Activated T-cell treated with anti-CD3 and anti-CD28 coated beads, Interleukin-2, amount 50 U/mL, for 4 hours (primary cell): ENCODE results near the gene PLIN4. TPM values are rescaled to one million over a fixed set of nuclear protein-coding genes. Genes with fewer than 3 reads are reported as not detected.
"Not testable (repeated sequence)": the region's sequence is repeated elsewhere in the genome, so short reads cannot be mapped to it uniquely, and the experiment has no call there.

ENCODE experiments used
- ATAC-seq, 2 donors: fragments of 200-7000 bp; cut with Tn5 transposase; one replicate each; pipeline ENCODE4 v1.10.0; 2021
- DNase-seq: peaks from one replicate; pipeline ENCODE4 v3.0.0-alpha.2; 2020
- H3K27me3 Mint-ChIP-seq: one replicate; pipeline ENCODE4 v1.8.0; 2021; ENCODE audit warnings: low read depth, mixed read lengths
- H3K36me3 Mint-ChIP-seq: one replicate; pipeline ENCODE4 v1.8.0; 2022; ENCODE audit warnings: mixed read lengths; ENCODE audit not compliant: insufficient read depth
- H3K4me1 Mint-ChIP-seq: one replicate; pipeline ENCODE4 v1.8.0; 2021; ENCODE audit warnings: low read depth, mixed read lengths
- H3K4me3 Mint-ChIP-seq: one replicate; pipeline ENCODE4 v1.8.0; 2021; ENCODE audit warnings: mild to moderate bottlenecking, moderate library complexity, mixed read lengths
- H3K9me3 Mint-ChIP-seq: one replicate; pipeline ENCODE4 v1.8.0; 2021; ENCODE audit warnings: mixed read lengths
- total RNA-seq, 3 donors: library from RNA; stranded (reverse); gene quantifications; one replicate each; pipeline ENCODE4 v1.2.1, GENCODE V29; 2021

The PLIN4 gene
- total RNA-seq, 3 donors from 2014 or later: 0.03 TPM; not detected in 2

GRCh38 chr19:4539693-4540581, 21.7 kb upstream of the PLIN4 start, which contains the start of gene LRG1:
LRG1 (minus strand) TSS chr19:4540036; CDS start chr19:4540013, 23 bp downstream.
- Mint-ChIP-seq H3K9me3 (peaks cover 3% of the 10 kb centered on the region), H3K4me1 (peaks cover 7% of the 10 kb centered on the region), H3K27me3 (peaks cover 18% of the 10 kb centered on the region), H3K4me3 (peak within 1 kb of the TSS; percentile 38), H3K36me3 (no peaks in the 10 kb centered on the region)
- DNase-seq (no peak), ATAC-seq (no peak)

- ATAC-seq (no peak), DNase-seq (no peak)
- H3K4me3 Mint-ChIP-seq: no peak overlapping the region
- H3K9me3 Mint-ChIP-seq: peaks cover 3% of the 10 kb centered on the region
- peaks cover 7% of the 10 kb centered on the region for H3K4me1 Mint-ChIP-seq
- H3K27me3 Mint-ChIP-seq: peaks cover 21% of the 10 kb centered on the region
- H3K36me3 Mint-ChIP-seq: no peaks in the 10 kb centered on the region
Observed at GRCh38 chr19:4539169-4539692, 20.9 kb upstream of the PLIN4 start.

GRCh38 chr19:4538601-4538954, 20.3 kb upstream of the PLIN4 start:
- no peak for DNase-seq
- ATAC-seq: no peak
- Mint-ChIP-seq H3K4me3 (no peak overlapping the region), H3K9me3 (peaks cover 3% of the 10 kb centered on the region), H3K4me1 (peaks cover 7% of the 10 kb centered on the region), H3K27me3 (peaks cover 21% of the 10 kb centered on the region), H3K36me3 (no peaks in the 10 kb centered on the region)

- H3K9me3 Mint-ChIP-seq: peaks cover 3% of the 10 kb centered on the region
- H3K4me1 Mint-ChIP-seq: peaks cover 7% of the 10 kb centered on the region
- no peaks in the 10 kb centered on the region for H3K36me3 Mint-ChIP-seq
Observed at GRCh38 chr19:4537953-4538600, 19.8 kb upstream of the PLIN4 start.

GRCh38 chr19:4536798-4537197, 18.5 kb upstream of the PLIN4 start:
- peaks cover 7% of the 10 kb centered on the region for H3K4me1 Mint-ChIP-seq
- peaks cover 21% of the 10 kb centered on the region for H3K27me3 Mint-ChIP-seq
- no peaks in the 10 kb centered on the region for H3K36me3 Mint-ChIP-seq
- DNase-seq (no peak), ATAC-seq (no peak)
- H3K4me3 Mint-ChIP-seq: no peak overlapping the region
- peaks cover 3% of the 10 kb centered on the region for H3K9me3 Mint-ChIP-seq

More at GRCh38 chr19:4537953-4538600, 19.8 kb upstream of the PLIN4 start:
- H3K4me3 Mint-ChIP-seq: no peak overlapping the region
- ATAC-seq (no peak), DNase-seq (no peak)
- H3K27me3 Mint-ChIP-seq: peaks cover 21% of the 10 kb centered on the region

GRCh38 chr19:4534836-4535658, 16.8 kb upstream of the PLIN4 start, which contains the start of gene PLIN5:
PLIN5 (minus strand) TSS chr19:4535224; CDS start chr19:4534074, 1,150 bp downstream.
- Mint-ChIP-seq H3K36me3 (no peaks in the 10 kb centered on the region), H3K27me3 (peaks cover 21% of the 10 kb centered on the region), H3K4me3 (no peak within 1 kb of the TSS), H3K9me3 (no peaks in the 10 kb centered on the region), H3K4me1 (peaks cover 6% of the 10 kb centered on the region)
- ATAC-seq (peak; percentile 43 to 51), DNase-seq (peak; percentile 27)

GRCh38 chr19:4533835-4534424, 15.6 kb upstream of the PLIN4 start:
- Mint-ChIP-seq H3K27me3 (peaks cover 16% of the 10 kb centered on the region), H3K4me1 (peaks cover 2% of the 10 kb centered on the region), H3K36me3 (no peaks in the 10 kb centered on the region), H3K9me3 (no peaks in the 10 kb centered on the region), H3K4me3 (no peak overlapping the region)
- DNase-seq (no peak), ATAC-seq (no peak)

- H3K4me3 Mint-ChIP-seq: no peak overlapping the region
- no peaks in the 10 kb centered on the region for H3K9me3 Mint-ChIP-seq
- H3K27me3 Mint-ChIP-seq: peaks cover 12% of the 10 kb centered on the region
- ATAC-seq (no peak), DNase-seq (no peak)
- H3K4me1 Mint-ChIP-seq: peaks cover 2% of the 10 kb centered on the region
- H3K36me3 Mint-ChIP-seq: no peaks in the 10 kb centered on the region
Observed at GRCh38 chr19:4533334-4533733, 15.0 kb upstream of the PLIN4 start.

GRCh38 chr19:4531562-4532165, 13.4 kb upstream of the PLIN4 start:
- no peak for DNase-seq
- Mint-ChIP-seq H3K4me3 (no peak overlapping the region), H3K36me3 (no peaks in the 10 kb centered on the region), H3K27me3 (peaks cover 5% of the 10 kb centered on the region), H3K4me1 (peaks cover 2% of the 10 kb centered on the region), H3K9me3 (no peaks in the 10 kb centered on the region)
- no peak for ATAC-seq

GRCh38 chr19:4529924-4530522, 11.7 kb upstream of the PLIN4 start:
- ATAC-seq (no peak), DNase-seq (no peak)
- Mint-ChIP-seq H3K4me3 (no peak overlapping the region), H3K9me3 (no peaks in the 10 kb centered on the region), H3K36me3 (no peaks in the 10 kb centered on the region), H3K4me1 (no peaks in the 10 kb centered on the region), H3K27me3 (peaks cover 3% of the 10 kb centered on the region)

GRCh38 chr19:4528843-4529242, 10.6 kb upstream of the PLIN4 start:
- Mint-ChIP-seq H3K36me3 (no peaks in the 10 kb centered on the region), H3K4me3 (no peak overlapping the region), H3K9me3 (no peaks in the 10 kb centered on the region), H3K4me1 (no peaks in the 10 kb centered on the region), H3K27me3 (no peaks in the 10 kb centered on the region)
- ATAC-seq: no peak
- no peak for DNase-seq

GRCh38 chr19:4527377-4527776, 9.1 kb upstream of the PLIN4 start:
- not testable (repeated sequence) for DNase-seq, H3K36me3 Mint-ChIP-seq, ATAC-seq, H3K9me3 Mint-ChIP-seq, H3K4me1 Mint-ChIP-seq, H3K27me3 Mint-ChIP-seq, H3K4me3 Mint-ChIP-seq

- Mint-ChIP-seq H3K4me3 (no peak overlapping the region), H3K27me3 (peaks cover 8% of the 10 kb centered on the region), H3K9me3 (no peaks in the 10 kb centered on the region), H3K4me1 (no peaks in the 10 kb centered on the region), H3K36me3 (no peaks in the 10 kb centered on the region)
- ATAC-seq (no peak), DNase-seq (no peak)
Observed at GRCh38 chr19:4525563-4526002, 7.3 kb upstream of the PLIN4 start.
